ENCODE data around the gene DIAPH2.

The DIAPH2 gene

GRCh38 chrX:96792047-96792446, 107.4 kb downstream of the DIAPH2 start:
- H3K27ac ChIP-seq (ENCODE audit: low read depth, low read length): no peak overlapping the region
- H3K36me3 ChIP-seq (ENCODE audit: control insufficient read depth in 5 of 5, insufficient read depth in 5 of 5, low read length in 5 of 5): no peaks in the 10 kb centered on the region

GRCh38 chrX:96798982-96799381, 114.3 kb downstream of the DIAPH2 start:
- H3K27ac ChIP-seq (ENCODE audit: low read depth, low read length): no peak overlapping the region

More at GRCh38 chrX:96792047-96792446, 107.4 kb downstream of the DIAPH2 start:
- no peak overlapping the region for H3K9ac ChIP-seq (ENCODE audit: low read length in 5 of 5)
- peaks cover 0 to 8% (median 0%) of the 10 kb centered on the region in 5 donors for H3K4me1 ChIP-seq (ENCODE audit: control insufficient read depth in 5 of 5, insufficient read depth in 5 of 5, low read length in 5 of 5)
- H3K4me3 ChIP-seq (ENCODE audit: low read depth in 1 of 5, low read length in 5 of 5): no peak overlapping the region
- H3K9me3 ChIP-seq (ENCODE audit: control insufficient read depth in 5 of 5, low read length in 5 of 5): no peaks in the 10 kb centered on the region
- no peaks in the 10 kb centered on the region for H3K27me3 ChIP-seq (ENCODE audit: control insufficient read depth in 5 of 5, insufficient read depth in 4 of 5, low read length in 5 of 5)

GRCh38 chrX:96807318-96807717, 122.7 kb downstream of the DIAPH2 start:
- Histone ChIP-seq H3K36me3 (ENCODE audit: control insufficient read depth in 5 of 5, insufficient read depth in 5 of 5, low read length in 5 of 5) (no peaks in the 10 kb centered on the region), H3K4me1 (ENCODE audit: control insufficient read depth in 5 of 5, insufficient read depth in 5 of 5, low read length in 5 of 5) (no peaks in the 10 kb centered on the region), H3K4me3 (ENCODE audit: low read depth in 1 of 5, low read length in 5 of 5) (no peak overlapping the region), H3K9ac (ENCODE audit: low read length in 5 of 5) (no peak overlapping the region), H3K27me3 (ENCODE audit: control insufficient read depth in 5 of 5, insufficient read depth in 4 of 5, low read length in 5 of 5) (peaks cover 0 to 2% (median 0%) of the 10 kb centered on the region in 5 donors), H3K9me3 (ENCODE audit: control insufficient read depth in 5 of 5, low read length in 5 of 5) (no peaks in the 10 kb centered on the region), H3K27ac (ENCODE audit: low read depth, low read length) (no peak overlapping the region)

More at GRCh38 chrX:96798982-96799381, 114.3 kb downstream of the DIAPH2 start:
- H3K36me3 ChIP-seq (ENCODE audit: control insufficient read depth in 5 of 5, insufficient read depth in 5 of 5, low read length in 5 of 5): no peaks in the 10 kb centered on the region
- peaks cover 0 to 3% (median 0%) of the 10 kb centered on the region in 5 donors for H3K27me3 ChIP-seq (ENCODE audit: control insufficient read depth in 5 of 5, insufficient read depth in 4 of 5, low read length in 5 of 5)
- no peaks in the 10 kb centered on the region for H3K4me1 ChIP-seq (ENCODE audit: control insufficient read depth in 5 of 5, insufficient read depth in 5 of 5, low read length in 5 of 5)
- no peak overlapping the region for H3K4me3 ChIP-seq (ENCODE audit: low read depth in 1 of 5, low read length in 5 of 5)
- no peak overlapping the region for H3K9ac ChIP-seq (ENCODE audit: low read length in 5 of 5)
- no peaks in the 10 kb centered on the region for H3K9me3 ChIP-seq (ENCODE audit: control insufficient read depth in 5 of 5, low read length in 5 of 5)

GRCh38 chrX:96820935-96821334, 136.3 kb downstream of the DIAPH2 start:
- Histone ChIP-seq H3K4me1 (ENCODE audit: control insufficient read depth in 5 of 5, insufficient read depth in 5 of 5, low read length in 5 of 5) (no peaks in the 10 kb centered on the region), H3K9ac (ENCODE audit: low read length in 5 of 5) (no peak overlapping the region), H3K4me3 (ENCODE audit: low read depth in 1 of 5, low read length in 5 of 5) (no peak overlapping the region), H3K27ac (ENCODE audit: low read depth, low read length) (no peak overlapping the region), H3K27me3 (ENCODE audit: control insufficient read depth in 5 of 5, insufficient read depth in 4 of 5, low read length in 5 of 5) (peaks cover 0 to 3% (median 0%) of the 10 kb centered on the region in 5 donors), H3K9me3 (ENCODE audit: control insufficient read depth in 5 of 5, low read length in 5 of 5) (no peaks in the 10 kb centered on the region), H3K36me3 (ENCODE audit: control insufficient read depth in 5 of 5, insufficient read depth in 5 of 5, low read length in 5 of 5) (no peaks in the 10 kb centered on the region)

GRCh38 chrX:96824166-96824565, 139.5 kb downstream of the DIAPH2 start:
- Histone ChIP-seq H3K27ac (ENCODE audit: low read depth, low read length) (no peak overlapping the region), H3K4me1 (ENCODE audit: control insufficient read depth in 5 of 5, insufficient read depth in 5 of 5, low read length in 5 of 5) (no peaks in the 10 kb centered on the region), H3K9me3 (ENCODE audit: control insufficient read depth in 5 of 5, low read length in 5 of 5) (no peaks in the 10 kb centered on the region), H3K27me3 (ENCODE audit: control insufficient read depth in 5 of 5, insufficient read depth in 4 of 5, low read length in 5 of 5) (peaks cover 0 to 6% (median 0%) of the 10 kb centered on the region in 5 donors), H3K4me3 (ENCODE audit: low read depth in 1 of 5, low read length in 5 of 5) (no peak overlapping the region), H3K36me3 (ENCODE audit: control insufficient read depth in 5 of 5, insufficient read depth in 5 of 5, low read length in 5 of 5) (no peaks in the 10 kb centered on the region), H3K9ac (ENCODE audit: low read length in 5 of 5) (no peak overlapping the region)

- Histone ChIP-seq H3K27me3 (ENCODE audit: control insufficient read depth in 5 of 5, insufficient read depth in 4 of 5, low read length in 5 of 5) (no peaks in the 10 kb centered on the region), H3K4me1 (ENCODE audit: control insufficient read depth in 5 of 5, insufficient read depth in 5 of 5, low read length in 5 of 5) (no peaks in the 10 kb centered on the region), H3K36me3 (ENCODE audit: control insufficient read depth in 5 of 5, insufficient read depth in 5 of 5, low read length in 5 of 5) (no peaks in the 10 kb centered on the region), H3K9ac (ENCODE audit: low read length in 5 of 5) (no peak overlapping the region), H3K27ac (ENCODE audit: low read depth, low read length) (no peak overlapping the region), H3K4me3 (ENCODE audit: low read depth in 1 of 5, low read length in 5 of 5) (no peak overlapping the region), H3K9me3 (ENCODE audit: control insufficient read depth in 5 of 5, low read length in 5 of 5) (no peaks in the 10 kb centered on the region)
These were observed 148.7 kb downstream of the DIAPH2 start for GRCh38 chrX:96833333-96833732.

GRCh38 chrX:96834137-96834536, 149.5 kb downstream of the DIAPH2 start:
- H3K9ac ChIP-seq (ENCODE audit: low read length in 5 of 5): no peak overlapping the region
- no peaks in the 10 kb centered on the region for H3K9me3 ChIP-seq (ENCODE audit: control insufficient read depth in 5 of 5, low read length in 5 of 5)
- H3K36me3 ChIP-seq (ENCODE audit: control insufficient read depth in 5 of 5, insufficient read depth in 5 of 5, low read length in 5 of 5): no peaks in the 10 kb centered on the region
- no peaks in the 10 kb centered on the region for H3K4me1 ChIP-seq (ENCODE audit: control insufficient read depth in 5 of 5, insufficient read depth in 5 of 5, low read length in 5 of 5)
- no peak overlapping the region for H3K27ac ChIP-seq (ENCODE audit: low read depth, low read length)
- H3K4me3 ChIP-seq (ENCODE audit: low read depth in 1 of 5, low read length in 5 of 5): no peak overlapping the region
- H3K27me3 ChIP-seq (ENCODE audit: control insufficient read depth in 5 of 5, insufficient read depth in 4 of 5, low read length in 5 of 5): no peaks in the 10 kb centered on the region

GRCh38 chrX:96835660-96836289, 151.1 kb downstream of the DIAPH2 start:
- no peaks in the 10 kb centered on the region for H3K4me1 ChIP-seq (ENCODE audit: control insufficient read depth in 5 of 5, insufficient read depth in 5 of 5, low read length in 5 of 5)
- H3K4me3 ChIP-seq (ENCODE audit: low read depth in 1 of 5, low read length in 5 of 5): no peak overlapping the region

GRCh38 chrX:96837808-96838207, 153.2 kb downstream of the DIAPH2 start:
- Histone ChIP-seq H3K9me3 (ENCODE audit: control insufficient read depth in 5 of 5, low read length in 5 of 5) (no peaks in the 10 kb centered on the region), H3K27me3 (ENCODE audit: control insufficient read depth in 5 of 5, insufficient read depth in 4 of 5, low read length in 5 of 5) (no peaks in the 10 kb centered on the region), H3K9ac (ENCODE audit: low read length in 5 of 5) (no peak overlapping the region), H3K4me3 (ENCODE audit: low read depth in 1 of 5, low read length in 5 of 5) (no peak overlapping the region), H3K4me1 (ENCODE audit: control insufficient read depth in 5 of 5, insufficient read depth in 5 of 5, low read length in 5 of 5) (peaks cover 0 to 4% (median 0%) of the 10 kb centered on the region in 5 donors), H3K27ac (ENCODE audit: low read depth, low read length) (no peak overlapping the region), H3K36me3 (ENCODE audit: control insufficient read depth in 5 of 5, insufficient read depth in 5 of 5, low read length in 5 of 5) (no peaks in the 10 kb centered on the region)

More at GRCh38 chrX:96835660-96836289, 151.1 kb downstream of the DIAPH2 start:
- Histone ChIP-seq H3K9ac (ENCODE audit: low read length in 5 of 5) (no peak overlapping the region), H3K27me3 (ENCODE audit: control insufficient read depth in 5 of 5, insufficient read depth in 4 of 5, low read length in 5 of 5) (no peaks in the 10 kb centered on the region), H3K9me3 (ENCODE audit: control insufficient read depth in 5 of 5, low read length in 5 of 5) (no peaks in the 10 kb centered on the region), H3K36me3 (ENCODE audit: control insufficient read depth in 5 of 5, insufficient read depth in 5 of 5, low read length in 5 of 5) (no peaks in the 10 kb centered on the region), H3K27ac (ENCODE audit: low read depth, low read length) (no peak overlapping the region)

GRCh38 chrX:96838537-96838936, 153.9 kb downstream of the DIAPH2 start:
- Histone ChIP-seq H3K9me3 (ENCODE audit: control insufficient read depth in 5 of 5, low read length in 5 of 5) (no peaks in the 10 kb centered on the region), H3K4me3 (ENCODE audit: low read depth in 1 of 5, low read length in 5 of 5) (no peak overlapping the region), H3K36me3 (ENCODE audit: control insufficient read depth in 5 of 5, insufficient read depth in 5 of 5, low read length in 5 of 5) (no peaks in the 10 kb centered on the region), H3K9ac (ENCODE audit: low read length in 5 of 5) (no peak overlapping the region), H3K4me1 (ENCODE audit: control insufficient read depth in 5 of 5, insufficient read depth in 5 of 5, low read length in 5 of 5) (peaks cover 0 to 4% (median 0%) of the 10 kb centered on the region in 5 donors), H3K27me3 (ENCODE audit: control insufficient read depth in 5 of 5, insufficient read depth in 4 of 5, low read length in 5 of 5) (peaks cover 0 to 3% (median 0%) of the 10 kb centered on the region in 5 donors), H3K27ac (ENCODE audit: low read depth, low read length) (no peak overlapping the region)

Data from subcutaneous abdominal adipose tissue (tissue), 5 donors.